Measurements from ENCODE around the gene TFEC. TPM values are rescaled to one million over a fixed set of nuclear protein-coding genes. Genes with fewer than 3 reads are reported as not detected.

Gene TFEC
- total RNA-seq, 1 experiment from 2014 or later = not detected

DNA sequence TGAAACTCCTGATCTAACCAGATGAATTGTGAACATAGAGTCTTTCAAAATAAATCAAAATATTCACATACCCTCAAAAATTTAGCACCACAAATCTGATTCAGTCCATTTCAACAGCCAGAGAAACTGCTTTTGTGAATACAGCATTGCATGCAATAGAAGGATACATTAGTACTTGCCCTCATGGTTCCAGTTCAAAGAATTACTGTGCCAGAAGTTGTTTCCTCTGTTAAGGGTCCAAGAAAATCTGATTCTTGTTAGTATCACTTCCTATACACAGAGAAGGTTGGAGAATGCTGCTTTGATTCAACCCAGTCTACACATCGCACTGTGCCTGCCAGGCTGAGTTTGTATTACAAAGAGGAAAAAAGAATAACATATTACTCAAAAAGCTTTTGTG is 115.6 kb downstream of the TFEC start:
- Histone ChIP-seq H2BK12ac (ENCODE audit: insufficient read length, low read depth, low read length) (no peak overlapping the region), H3K4ac (ENCODE audit: low read depth, low read length) (no peak overlapping the region), H3T11ph (ENCODE audit: low read length) (no peak overlapping the region), H3K79me2 (ENCODE audit: insufficient read depth, low read length) (no peaks in the 10 kb centered on the region), H2AFZ (ENCODE audit: low read length) (no peak overlapping the region), H2BK20ac (ENCODE audit: low read depth, low read length, poor library complexity, severe bottlenecking) (no peak overlapping the region), H4K5ac (ENCODE audit: insufficient read length, low read depth, low read length) (no peak overlapping the region), H3K14ac (ENCODE audit: insufficient read depth, low read length) (no peak overlapping the region), H4K91ac (ENCODE audit: insufficient read length, low read depth, low read length) (no peak overlapping the region), H2BK15ac (ENCODE audit: low read depth, low read length) (no peak overlapping the region), H2BK120ac (ENCODE audit: low read depth, low read length, poor library complexity, severe bottlenecking) (no peak overlapping the region), H3K23ac (ENCODE audit: insufficient read length, low read depth, low read length) (no peak overlapping the region), H3K79me1 (ENCODE audit: insufficient read depth, low read depth, low read length, poor library complexity, severe bottlenecking) (no peaks in the 10 kb centered on the region), H2AK5ac (ENCODE audit: insufficient read length, low read length) (no peak overlapping the region), H3K9me3 (ENCODE audit: control insufficient read depth, low read depth, low read length) (no peaks in the 10 kb centered on the region), H4K8ac (replicated peaks; ENCODE audit: insufficient read length, low read depth, low read length) (no peak overlapping the region), H2BK5ac (ENCODE audit: insufficient read length, low read length) (no peak overlapping the region), H3K27ac (ENCODE audit: insufficient read length, low read depth, low read length) (no peak overlapping the region), H4K20me1 (ENCODE audit: control insufficient read depth, insufficient read depth, insufficient read length) (no peaks in the 10 kb centered on the region), H3K9ac (ENCODE audit: extremely low read depth, insufficient read length, low read length) (no peak overlapping the region), H3K23me2 (ENCODE audit: insufficient read length, low read depth, low read length, poor library complexity, severe bottlenecking) (no peaks in the 10 kb centered on the region), H3K4me1 (ENCODE audit: insufficient read depth, low read length) (no peaks in the 10 kb centered on the region), H3K4me2 (ENCODE audit: insufficient read depth, insufficient read length, low read length) (no peak overlapping the region), H3K56ac (ENCODE audit: insufficient read length, low read depth, low read length) (no peak overlapping the region), H3K27me3 (ENCODE audit: insufficient read depth, low read length) (no peaks in the 10 kb centered on the region), H3K18ac (ENCODE audit: insufficient read length, low read depth, low read length) (no peak overlapping the region)
- H3K27me3 Mint-ChIP-seq (ENCODE audit: low read depth) = no peaks in the 10 kb centered on the region
- H3K4me3 Mint-ChIP-seq = no peak overlapping the region
- H3K36me3 Mint-ChIP-seq (ENCODE audit: insufficient read depth in 1 of 3, low read depth in 3 of 3) = no peaks in the 10 kb centered on the region
- no peak for DNase-seq
- H3K27ac Mint-ChIP-seq = no peak overlapping the region
- WGBS (ENCODE audit: extremely low coverage, insufficient read length, low lambda C conversion rate) = no CpG with 5 or more reads among the region's 1 CpG
- no peak for TF ChIP-seq CTCF (conservative IDR thresholded peaks at IDR 0.05)
- H3K4me1 Mint-ChIP-seq = 0 out of 4 replicates have a peak, but pooled peaks cover 3 to 6% of the 10 kb centered on the region in 2 experiments
- no peaks in the 10 kb centered on the region for H3K9me3 Mint-ChIP-seq

All from H9 (cell line).